Ovary (tissue), 9 donors: Measurements from ENCODE around the gene EFCAB6. TPM values are rescaled to one million over a fixed set of nuclear protein-coding genes. Genes with fewer than 3 reads are reported as not detected.

ENCODE experiments used
- DNase-seq, 5 donors: peaks; one replicate each; pipeline ENCODE4 v3.0.0-alpha.2; 2019 to 2020
- H3K27ac ChIP-seq, 2 donors: fragments of 200-600 bp; one replicate each; pipeline versions ENCODE4 v1.5.1 to v1.8.0; 2019 to 2022
- H3K27me3 ChIP-seq: fragments of 200-600 bp; one replicate; pipeline ENCODE4 v1.8.0; 2022
- H3K36me3 ChIP-seq: fragments of 200-600 bp; sonication (generic); one replicate; pipeline ENCODE4 v1.5.1; 2019
- H3K4me1 ChIP-seq: one replicate; pipeline ENCODE4 v1.8.1; 2013; ENCODE audit warnings: mild to moderate bottlenecking, moderate library complexity; ENCODE audit not compliant: insufficient read depth
- H3K4me3 ChIP-seq: fragments of 200-600 bp; sonication (generic); one replicate; pipeline ENCODE4 v1.5.1; 2017
- H3K9me3 ChIP-seq, 2 donors: fragments of 200-600 bp in 1 of 2; sonication (generic) in 1 of 2; one replicate each; pipeline versions ENCODE4 v1.5.1 to v1.8.1; 2013 to 2019; ENCODE audit warnings: mild to moderate bottlenecking in 1 of 2, moderate library complexity in 1 of 2
- CTCF ChIP-seq, 3 donors: fragments of 450-650 bp in 2 of 3; fragments of 200-600 bp in 1 of 3; IDR thresholded peaks; one replicate each; pipeline versions ENCODE4 v1.5.1 to v1.8.0; 2016 to 2022; ENCODE audit warnings: antibody characterized with exemption in 3 of 3, mild to moderate bottlenecking in 1 of 3
- EP300 ChIP-seq: sonication (generic); formaldehyde crosslinking; IDR thresholded peaks from one replicate; pipeline ENCODE4 v1.6.1; 2017; ENCODE audit warnings: antibody characterized with exemption
- POLR2A ChIP-seq: fragments of 450-650 bp; IDR thresholded peaks from one replicate; pipeline ENCODE4 v1.6.1; 2017; ENCODE audit warnings: antibody characterized with exemption, mild to moderate bottlenecking, moderate library complexity
- WGBS, 3 donors: extraction: QIAGEN DNeasy Blood & Tissue Kit in 1 of 3; methylation state at CpG; one replicate each; pipeline versions ENCODE4 v1.1.5 to v1.1.7; 2013 to 2017; 5-methylcytosine and 5-hydroxymethylcytosine counted together
- intact Hi-C, 4 donors: fragments of 100-400 bp; cut with DNase I; formaldehyde crosslinking; loops; one replicate each; pipeline versions ENCODE4 v1.11.0 to v1.15.1; 2022 to 2023
- polyA plus RNA-seq, 2 donors: library from polyadenylated mRNA; stranded (reverse); fragments of 200-250 nt in 1 of 2; fragments of 350-450 nt in 1 of 2; fragmentation: Illumina TruSeq in 1 of 2; extraction: RNeasy Lipid Tissue Mini Kit (QIAGEN cat#74804) in 1 of 2; gene quantifications; one replicate each; pipeline ENCODE4 v1.2.3, GENCODE V29; 2013 to 2014
- total RNA-seq, 7 donors: library from RNA; depleted of rRNA in 2 of 7; stranded (reverse); fragments of >200 nt in 2 of 7; fragmentation: NEBNext Ultra II Directional in 3 of 7; extraction: Animal tissue kit (Norgen Biotek cat#: 25700) in 3 of 7; gene quantifications; one replicate each; pipeline versions ENCODE4 v1.1.0 to v1.2.4, GENCODE V29; 2016 to 2023
- donor health status: DM: no; HTN: no; CAD: no; lungs with moderate emphysema.
- donor health status: DM: no; HTN: no; CAD: no.
- donor health status: Bipolar disorder and iron deficiency.
- donor health status: DM: yes; HTN: yes; CAD: no.
- donor health status: DM: no; HTN: no; CAD: no.
- donor health status: DM: yes; HTN: yes; CAD: no.

Gene EFCAB6
- total and polyA plus RNA-seq, 9 donors, result 1.00 to 17.5 (median 6.7) TPM

DNA sequence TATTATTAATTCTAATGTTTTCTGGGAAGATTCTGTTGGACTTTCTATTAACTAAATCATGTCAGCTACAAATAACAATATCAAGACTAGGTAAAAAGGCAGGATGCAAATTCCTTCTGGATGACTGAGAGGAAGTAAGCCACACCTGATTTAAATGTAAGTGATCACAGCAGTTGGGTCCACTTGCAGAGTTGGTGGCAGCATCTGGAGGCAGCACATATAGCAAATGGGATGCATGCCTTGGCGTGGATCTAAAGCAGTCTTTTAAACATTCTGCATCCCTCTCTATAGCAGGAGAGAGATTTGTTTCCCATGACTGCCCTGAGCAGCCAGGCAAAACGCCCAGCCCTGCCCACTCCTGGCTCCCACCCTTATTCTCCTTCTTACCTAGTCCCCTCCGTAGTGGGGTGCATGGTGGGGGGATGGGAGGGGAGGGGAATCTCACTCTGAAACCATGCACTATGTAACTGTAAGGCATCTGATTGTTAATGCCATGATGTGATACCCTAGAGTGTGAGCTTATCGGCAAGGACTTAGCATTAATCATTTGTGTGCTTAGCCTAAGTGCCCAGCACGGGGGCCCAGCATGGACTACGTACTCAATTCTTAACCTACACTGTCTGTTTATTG is 130.3 kb downstream of the EFCAB6 start:
- no peaks in the 10 kb centered on the region for H3K36me3 ChIP-seq
- no peak overlapping the region for H3K27ac ChIP-seq
- H3K4me3 ChIP-seq, result no peak overlapping the region
- intact Hi-C loops, result no loop called here
- no peaks in the 10 kb centered on the region for H3K27me3 ChIP-seq
- no peak for DNase-seq
- no peaks in the 10 kb centered on the region for H3K4me1 ChIP-seq
- no peak for TF ChIP-seq CTCF (IDR thresholded peaks at IDR 0.05)
- no peak for TF ChIP-seq POLR2A
- H3K9me3 ChIP-seq, result no peaks in the 10 kb centered on the region
- WGBS, 3 donors, result 75 to 87% (median 81%) methylated on average over 6 of the region's 6 CpGs

DNA sequence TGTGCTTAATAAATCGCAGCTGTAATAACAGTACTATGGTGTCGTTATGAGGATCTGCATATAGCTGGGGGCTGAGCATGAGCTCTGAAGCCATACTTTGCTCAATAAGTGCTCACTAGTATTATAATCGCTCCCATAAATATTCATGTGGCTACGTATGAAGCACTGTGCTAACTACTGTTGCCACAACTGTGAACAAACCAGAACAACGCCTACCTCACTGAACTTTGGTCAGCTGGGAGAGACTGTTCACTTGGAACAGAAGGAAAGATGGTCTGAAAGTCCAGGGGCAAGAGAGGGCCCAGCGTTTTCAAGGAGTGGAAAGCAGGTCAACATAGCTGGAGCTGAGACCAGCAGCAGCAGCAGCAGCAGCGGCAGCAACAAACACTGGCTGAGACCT is 141.6 kb downstream of the EFCAB6 start:
- 77 to 91% (median 81%) methylated on average over 7 of the region's 7 CpGs for whole genome bisulfite sequencing, 3 donors
- Histone ChIP-seq H3K9me3 (no peaks in the 10 kb centered on the region), H3K4me3 (no peak overlapping the region), H3K36me3 (no peaks in the 10 kb centered on the region), H3K4me1 (no peaks in the 10 kb centered on the region), H3K27ac (no peak overlapping the region), H3K27me3 (no peaks in the 10 kb centered on the region)
- DNase-seq, result no peak
- no peak for TF ChIP-seq POLR2A
- no peak for TF ChIP-seq EP300
- no peak for TF ChIP-seq CTCF (IDR thresholded peaks at IDR 0.05)
- intact Hi-C loops, result no loop called here

DNA sequence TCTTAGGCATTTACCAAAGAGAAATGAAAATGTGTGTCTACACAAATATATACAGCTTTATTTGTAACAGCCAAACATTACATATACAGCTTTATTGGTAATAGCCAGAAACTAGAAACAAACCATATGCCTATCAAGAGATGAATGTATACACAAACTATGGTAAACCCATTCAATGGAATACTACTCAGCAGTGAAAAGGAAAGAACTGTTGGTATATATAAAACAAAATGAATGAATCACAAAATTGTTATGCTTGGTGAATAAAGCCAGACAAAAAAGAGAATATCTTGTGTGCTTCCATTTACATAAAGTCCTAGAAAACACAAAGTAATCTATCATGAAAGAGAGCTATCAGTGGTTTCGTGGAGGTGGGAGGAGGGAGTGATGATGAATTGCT is 142.9 kb downstream of the EFCAB6 start:
- H3K36me3 ChIP-seq, result no peaks in the 10 kb centered on the region
- H3K27ac ChIP-seq, result no peak overlapping the region
- intact Hi-C loops, result loop anchor here in 1 of 4 donors (10.0 kb wide), 1 partner anchor 64 kb away; no protein-coding TSS in a partner anchor
- TF ChIP-seq CTCF (IDR thresholded peaks at IDR 0.05), result no peak
- TF ChIP-seq EP300, result no peak
- TF ChIP-seq POLR2A, result no peak
- DNase-seq, result no peak
- H3K27me3 ChIP-seq, result no peaks in the 10 kb centered on the region
- no peak overlapping the region for H3K4me3 ChIP-seq
- H3K9me3 ChIP-seq, result no peaks in the 10 kb centered on the region
- no peaks in the 10 kb centered on the region for H3K4me1 ChIP-seq
- WGBS, 3 donors, result 49 to 98% (median 94%) methylated on average over 1 of the region's 1 CpG

GRCh38 chr22:43667656-43668055 is 144.4 kb downstream of the EFCAB6 start:
- TF ChIP-seq POLR2A, result no peak
- TF ChIP-seq CTCF (IDR thresholded peaks at IDR 0.05), result no peak
- TF ChIP-seq EP300, result no peak
- H3K9me3 ChIP-seq, result no peaks in the 10 kb centered on the region
- H3K4me3 ChIP-seq, result no peak overlapping the region
- DNase-seq, result no peak
- WGBS, 3 donors, result 85 to 95% (median 94%) methylated on average over 8 of the region's 8 CpGs
- H3K27ac ChIP-seq, result no peak overlapping the region
- intact Hi-C loops, result loop anchor here in 1 of 4 donors (10.0 kb wide), 1 partner anchor 63 kb away; no protein-coding TSS in a partner anchor
- H3K36me3 ChIP-seq, result no peaks in the 10 kb centered on the region
- no peaks in the 10 kb centered on the region for H3K4me1 ChIP-seq
- H3K27me3 ChIP-seq, result no peaks in the 10 kb centered on the region
